AG04450 (cell line): Measurements from ENCODE around the gene CHORDC1. TPM values are rescaled to one million over a fixed set of nuclear protein-coding genes. Genes with fewer than 3 reads are reported as not detected.

ENCODE experiments used
- CTCF ChIA-PET: fragments of 300-600, 350-600 bp; formaldehyde crosslinking; extraction: SDS; loops from one replicate; lab custom pipeline; 2022; ENCODE audit warnings: antibody characterized with exemption, inconsistent platforms; lab: Charles Lee
- POLR2A ChIA-PET: fragments of 350-600 bp; formaldehyde crosslinking; extraction: SDS; loops from one replicate; lab custom pipeline; 2021; ENCODE audit warnings: antibody characterized with exemption, inconsistent platforms; lab: Yijun Ruan, JAX
- DNase-seq: peaks from one replicate; pipeline ENCODE4 v3.0.0-alpha.2; 2011; ENCODE audit warnings: low read depth, low spot score
- H3K27ac ChIP-seq: one replicate; pipeline ENCODE4 v1.5.1; 2012; ENCODE audit warnings: low read depth, low read length, control low read depth
- H3K27me3 ChIP-seq: one replicate; pipeline ENCODE4 v1.6.0; 2012; ENCODE audit warnings: low read length; ENCODE audit not compliant: control insufficient read depth, insufficient read depth
- H3K4me3 ChIP-seq: 2 replicates; pipeline ENCODE4 v1.5.1; 2011; ENCODE audit warnings: mild to moderate bottlenecking, low read depth, low read length, control low read depth
- H3K9me3 ChIP-seq: 2 replicates; pipeline ENCODE4 v1.5.1; 2012; ENCODE audit warnings: low read length; ENCODE audit not compliant: control insufficient read depth, insufficient read depth
- CTCF ChIP-seq: IDR thresholded peaks from 2 replicates; pipeline ENCODE4 v1.5.1; 2011; ENCODE audit warnings: low read depth, low read length, control low read depth, inconsistent platforms
- polyA plus RNA-seq: library from polyadenylated mRNA; depleted of rRNA; stranded (reverse); fragments of >200 nt; gene quantifications from 2 replicates; pipeline ENCODE4 v1.2.3, GENCODE V29; 2011

CHORDC1 gene
- polyA plus RNA-seq, 1 experiment: 34.3 TPM

GRCh38 chr11:90234977-90235376, 12.1 kb upstream of the CHORDC1 start:
- DNase-seq: no peak
- ChIA-PET CTCF (interaction anchor here (3.4 kb wide), 1 partner anchor 30 kb away, joined by 18 read pairs; no protein-coding TSS in a partner anchor), POLR2A (no interaction called here)
- Histone ChIP-seq H3K4me3 (no peak overlapping the region), H3K9me3 (no peaks in the 10 kb centered on the region; the same call in 1 of the 2 replicates), H3K27me3 (no peaks in the 10 kb centered on the region), H3K27ac (no peak overlapping the region)
- TF ChIP-seq CTCF: no peak

- no peaks in the 10 kb centered on the region for H3K9me3 ChIP-seq
- TF ChIP-seq CTCF: no peak
- no peak overlapping the region for H3K4me3 ChIP-seq
- no peak for DNase-seq
- H3K27ac ChIP-seq: no peak overlapping the region
- H3K27me3 ChIP-seq: no peaks in the 10 kb centered on the region
- ChIA-PET POLR2A (no interaction called here), CTCF (no interaction called here)
These were observed 6.9 kb upstream of the CHORDC1 start for GRCh38 chr11:90229791-90230190.

- H3K27ac ChIP-seq: no peak overlapping the region
- no peak for TF ChIP-seq CTCF
- no peaks in the 10 kb centered on the region for H3K27me3 ChIP-seq
- CTCF ChIA-PET: interaction anchor here (0.8 to 1.6 kb wide), 2 partner anchors 23 to 24 kb away, joined by 4 read pairs; no protein-coding TSS in a partner anchor
- H3K4me3 ChIP-seq: no peak overlapping the region
- POLR2A ChIA-PET: no interaction called here
- no peak for DNase-seq
- H3K9me3 ChIP-seq: no peaks in the 10 kb centered on the region
These were observed 5.2 kb upstream of the CHORDC1 start for GRCh38 chr11:90228056-90228455.

GRCh38 chr11:90223248-90223585, 368 bp upstream of the CHORDC1 start:
- no peak for TF ChIP-seq CTCF
- H3K27ac ChIP-seq: peak overlapping the region; percentile 73
- no peaks in the 10 kb centered on the region for H3K9me3 ChIP-seq
- POLR2A ChIA-PET: no interaction called here
- H3K4me3 ChIP-seq: peak overlapping the region; percentile 84
- CTCF ChIA-PET: interaction anchor here (3.0 kb wide), 1 partner anchor 18 kb away, joined by 19 read pairs; no protein-coding TSS in a partner anchor
- no peak for DNase-seq
- no peaks in the 10 kb centered on the region for H3K27me3 ChIP-seq

GRCh38 chr11:90221803-90222458, 918 bp downstream of the CHORDC1 start:
- no peak for TF ChIP-seq CTCF
- Histone ChIP-seq H3K27ac (peak overlapping the region; percentile 73), H3K4me3 (peak overlapping the region; percentile 84), H3K9me3 (no peaks in the 10 kb centered on the region), H3K27me3 (no peaks in the 10 kb centered on the region)
- POLR2A ChIA-PET: no interaction called here
- CTCF ChIA-PET: interaction anchor here (3.0 kb wide), 1 partner anchor 17 kb away, joined by 19 read pairs; no protein-coding TSS in a partner anchor
- no peak for DNase-seq
